HPDE6-E6E7 (cell line): ENCODE data around the gene PTPRK.
A peak's percentile ranks its signal among the peaks of the same experiment; 100 is the strongest.

Experiments used
- DNase-seq: peaks from one replicate; pipeline ENCODE4 v3.0.0; 2011; ENCODE audit warnings: missing footprints; ENCODE audit errors: extremely low spot score

PTPRK gene

GRCh38 chr6:128350416-128351254 is 169.8 kb downstream of the PTPRK start:
- peak; percentile 59 for DNase-seq

GRCh38 chr6:128347123-128347522 is 173.3 kb downstream of the PTPRK start:
- DNase-seq, result no peak

GRCh38 chr6:128346569-128346968 is 173.8 kb downstream of the PTPRK start:
- no peak for DNase-seq

- DNase-seq, result no peak
Observed at GRCh38 chr6:128345278-128345677, 175.1 kb downstream of the PTPRK start.

- DNase-seq, result no peak
Observed at GRCh38 chr6:128343706-128344105, 176.7 kb downstream of the PTPRK start.

GRCh38 chr6:128339635-128340450 is 180.6 kb downstream of the PTPRK start:
- DNase-seq, result no peak

- DNase-seq, result no peak
Observed at GRCh38 chr6:128337619-128338018, 182.8 kb downstream of the PTPRK start.

GRCh38 chr6:128336436-128337095 is 183.8 kb downstream of the PTPRK start:
- DNase-seq, result no peak

GRCh38 chr6:128335963-128336362 is 184.4 kb downstream of the PTPRK start:
- DNase-seq, result no peak

GRCh38 chr6:128333581-128334223 is 186.7 kb downstream of the PTPRK start:
- DNase-seq, result no peak

GRCh38 chr6:128327890-128328289 is 192.5 kb downstream of the PTPRK start:
- no peak for DNase-seq

- no peak for DNase-seq
Observed at GRCh38 chr6:128323011-128323410, 197.4 kb downstream of the PTPRK start.

GRCh38 chr6:128319946-128320345 is 200.5 kb downstream of the PTPRK start:
- DNase-seq, result no peak

GRCh38 chr6:128319157-128319556 is 201.2 kb downstream of the PTPRK start:
- no peak for DNase-seq

GRCh38 chr6:128316258-128316929 is 204.0 kb downstream of the PTPRK start:
- DNase-seq, result no peak

- DNase-seq, result no peak
Observed at GRCh38 chr6:128314190-128314589, 206.2 kb downstream of the PTPRK start.

GRCh38 chr6:128311944-128312570 is 208.3 kb downstream of the PTPRK start:
- no peak for DNase-seq

- DNase-seq, result no peak
Observed at GRCh38 chr6:128310451-128310850, 209.9 kb downstream of the PTPRK start.

- DNase-seq, result no peak
Observed at GRCh38 chr6:128307671-128308070, 212.7 kb downstream of the PTPRK start.

GRCh38 chr6:128305976-128306375 is 214.4 kb downstream of the PTPRK start:
- DNase-seq, result no peak

- no peak for DNase-seq
Observed at GRCh38 chr6:128305228-128305627, 215.2 kb downstream of the PTPRK start.
